Islet of Langerhans (tissue), 1 donor: ENCODE data around the gene LIN7C.

Experiments
- FAIRE-seq: peaks from one replicate; lab custom pipeline; 2011; peaks lifted over from hg19 to GRCh38; lab: Jason Lieb, UNC

LIN7C gene

DNA sequence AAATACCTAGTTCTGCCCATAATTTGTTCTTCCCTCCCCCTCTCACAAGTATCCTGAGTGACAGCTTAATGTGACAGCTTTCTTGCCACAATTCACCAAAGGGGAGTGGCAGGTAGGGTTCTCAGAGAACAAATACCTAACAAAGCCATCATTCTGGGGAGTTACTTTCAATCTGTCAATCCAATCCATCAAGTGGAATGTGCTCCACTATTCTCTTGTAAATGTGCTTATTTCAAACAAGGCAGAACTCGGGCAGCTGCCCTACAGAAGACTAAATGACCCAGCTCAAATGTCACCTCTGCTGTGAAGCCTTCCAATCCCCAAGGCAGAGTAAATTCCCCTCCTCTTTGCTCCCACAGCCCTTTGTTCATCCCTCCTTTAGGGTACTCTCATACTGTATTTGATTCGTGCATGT, 61.8 kb downstream of the LIN7C start:
- no peak for FAIRE-seq
